HepG2 (cell line): ENCODE results near the gene PSMB8. TPM values are rescaled to one million over a fixed set of nuclear protein-coding genes. Genes with fewer than 3 reads are reported as not detected.

Experiments
- ATRX ChIP-seq: sonication (generic); formaldehyde crosslinking; IDR thresholded peaks from 2 replicates; pipeline ENCODE4 v1.4.0; 2020; ENCODE audit warnings: missing genetic modification reagents, borderline replicate concordance
- CCAR2 ChIP-seq: fragments of 200-400 bp; formaldehyde crosslinking; optimal IDR thresholded peaks from 2 replicates; pipeline ENCODE3; 2018; ENCODE audit warnings: low read depth, mild to moderate bottlenecking, low read length, moderate library complexity
- EP300 ChIP-seq, 3 experiments: sonication (generic) in 1 of 3; formaldehyde crosslinking in 1 of 3; IDR thresholded peaks; 2 replicates each; pipeline versions ENCODE4 v1.5.1 to v1.6.1; 2011 to 2020; ENCODE audit warnings: low read depth in 2 of 3, low read length in 2 of 3, borderline replicate concordance in 1 of 3, improper control_type of control experiment in 1 of 3, mild to moderate bottlenecking in 1 of 3, missing genetic modification reagents in 1 of 3, moderate library complexity in 1 of 3
- FOXA1 ChIP-seq, 2 experiments: fragments of 450-650 bp in 1 of 2; sonication (generic) in 1 of 2; formaldehyde crosslinking in 1 of 2; IDR thresholded peaks; 2 replicates each; pipeline versions ENCODE4 v1.4.0 to v1.6.1; 2016 to 2020; ENCODE audit warnings: missing genetic modification reagents in 1 of 2
- GMEB2 ChIP-seq: IDR thresholded peaks from 2 replicates; pipeline ENCODE4 v1.6.1; 2016; ENCODE audit warnings: missing biosample characterization, missing genetic modification reagents, low read depth
- HNRNPH1 ChIP-seq: fragments of 200-400 bp; formaldehyde crosslinking; optimal IDR thresholded peaks from 2 replicates; pipeline ENCODE3; 2017; ENCODE audit warnings: mild to moderate bottlenecking, low read depth, low read length
- KDM1A ChIP-seq: IDR thresholded peaks from 2 replicates; pipeline ENCODE4 v1.6.1; 2016; ENCODE audit warnings: missing compliant biosample characterization
- KLF11 ChIP-seq: IDR thresholded peaks from 2 replicates; pipeline ENCODE4 v1.6.1; 2016; ENCODE audit warnings: missing compliant biosample characterization
- SALL2 ChIP-seq: sonication (generic); formaldehyde crosslinking; IDR thresholded peaks from 2 replicates; pipeline ENCODE4 v1.8.1; 2023; ENCODE audit warnings: mild to moderate bottlenecking, missing genetic modification reagents, inconsistent platforms
- SIN3B ChIP-seq: fragments of 150-350 bp; IDR thresholded peaks from 2 replicates; pipeline ENCODE4 v1.6.1; 2014; ENCODE audit warnings: low read length
- SP2 ChIP-seq: sonication (generic); formaldehyde crosslinking; IDR thresholded peaks from 2 replicates; pipeline ENCODE4 v1.5.1; 2020; ENCODE audit warnings: mild to moderate bottlenecking, missing genetic modification reagents
- TBP ChIP-seq: sonication (generic); formaldehyde crosslinking; IDR thresholded peaks from 2 replicates; pipeline ENCODE4 v1.5.0; 2020; ENCODE audit warnings: missing genetic modification reagents
- ZFP36 ChIP-seq: fragments of 150-350 bp; IDR thresholded peaks from 2 replicates; pipeline ENCODE4 v1.6.1; 2018; ENCODE audit warnings: borderline replicate concordance, low read length, low read depth; ENCODE audit not compliant: partially characterized antibody
- ZNF281 ChIP-seq: sonication (generic); formaldehyde crosslinking; IDR thresholded peaks from 2 replicates; pipeline ENCODE4 v1.4.0; 2020; ENCODE audit warnings: missing genetic modification reagents, borderline replicate concordance
- ZNF335 ChIP-seq: sonication (generic); formaldehyde crosslinking; IDR thresholded peaks from 2 replicates; pipeline ENCODE4 v1.4.0; 2020; ENCODE audit warnings: missing genetic modification reagents
- ZNF350 ChIP-seq: sonication (generic); formaldehyde crosslinking; IDR thresholded peaks from 2 replicates; pipeline ENCODE4 v1.4.0; 2020; ENCODE audit warnings: mild to moderate bottlenecking, low read depth, missing genetic modification reagents, borderline replicate concordance
- polyA plus RNA-seq, 8 experiments: library from polyadenylated mRNA; depleted of rRNA in 3 of 8; stranded (reverse) in 7 of 8; unstranded in 1 of 8; fragments of >200 nt; fragmentation: Illumina TruSeq in 4 of 8; extraction: Trizol in 4 of 8; gene quantifications; 2 replicates each; pipeline versions ENCODE4 v1.2.1 to v1.2.3, GENCODE V29; 2011 to 2016; ENCODE audit warnings: low read depth in 4 of 8, missing spikeins in 1 of 8, mixed read lengths in 1 of 8; ENCODE audit not compliant: insufficient read depth in 1 of 8
- total RNA-seq, 5 experiments: library from RNA; depleted of rRNA; stranded (reverse); fragments of >200 nt; fragmentation: Illumina TruSeq; extraction: Trizol; gene quantifications; 2 replicates each; pipeline ENCODE4 v1.2.3, GENCODE V29; 2016; ENCODE audit warnings: low read depth in 1 of 5
- TF ChIP-seq, protein P1 (sequence below), 2 experiments: sonication (generic) in 1 of 2; formaldehyde crosslinking in 1 of 2; IDR thresholded peaks; 2 replicates each; pipeline versions ENCODE4 v1.5.1 to v1.6.1; 2011 to 2020; ENCODE audit warnings: borderline replicate concordance in 1 of 2, low read depth in 1 of 2, low read length in 1 of 2, mild to moderate bottlenecking in 1 of 2, missing genetic modification reagents in 1 of 2, moderate library complexity in 1 of 2
- TF ChIP-seq, protein P2 (sequence below): sonication (generic); formaldehyde crosslinking; IDR thresholded peaks from 2 replicates; pipeline ENCODE4 v1.4.0; 2020; ENCODE audit warnings: mild to moderate bottlenecking, low read depth, missing genetic modification reagents
- TF ChIP-seq, protein P3 (sequence below): sonication (generic); formaldehyde crosslinking; IDR thresholded peaks from 2 replicates; pipeline ENCODE4 v1.4.0; 2020; ENCODE audit warnings: missing genetic modification reagents, mild to moderate bottlenecking, borderline replicate concordance

The PSMB8 gene
- total and polyA plus RNA-seq, 2 of the 13 experiments (the other 11 are each of a cell fraction or from before 2014, with no cell fraction given), result 30.7 to 64.7 TPM

- no peak for TF ChIP-seq ZNF350 (CRISPR knock-in tag)
- no peak for TF ChIP-seq CCAR2
- TF ChIP-seq, protein P1, sequence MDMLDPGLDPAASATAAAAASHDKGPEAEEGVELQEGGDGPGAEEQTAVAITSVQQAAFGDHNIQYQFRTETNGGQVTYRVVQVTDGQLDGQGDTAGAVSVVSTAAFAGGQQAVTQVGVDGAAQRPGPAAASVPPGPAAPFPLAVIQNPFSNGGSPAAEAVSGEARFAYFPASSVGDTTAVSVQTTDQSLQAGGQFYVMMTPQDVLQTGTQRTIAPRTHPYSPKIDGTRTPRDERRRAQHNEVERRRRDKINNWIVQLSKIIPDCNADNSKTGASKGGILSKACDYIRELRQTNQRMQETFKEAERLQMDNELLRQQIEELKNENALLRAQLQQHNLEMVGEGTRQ (IDR thresholded peaks at IDR 0.05; ENCODE audit: low read depth, low read length), result no peak
- TF ChIP-seq, protein P1 (CRISPR knock-in tag; IDR thresholded peaks at IDR 0.05; ENCODE audit: borderline replicate concordance), result no peak
- TF ChIP-seq ZNF281 (CRISPR knock-in tag), result no peak
- no peak for TF ChIP-seq EP300 (IDR thresholded peaks at IDR 0.05; ENCODE audit: low read depth in 2 of 2, low read length in 2 of 2)
- no peak for TF ChIP-seq EP300 (CRISPR knock-in tag; IDR thresholded peaks at IDR 0.05; ENCODE audit: borderline replicate concordance)
- no peak for TF ChIP-seq GMEB2
- TF ChIP-seq, protein P2, sequence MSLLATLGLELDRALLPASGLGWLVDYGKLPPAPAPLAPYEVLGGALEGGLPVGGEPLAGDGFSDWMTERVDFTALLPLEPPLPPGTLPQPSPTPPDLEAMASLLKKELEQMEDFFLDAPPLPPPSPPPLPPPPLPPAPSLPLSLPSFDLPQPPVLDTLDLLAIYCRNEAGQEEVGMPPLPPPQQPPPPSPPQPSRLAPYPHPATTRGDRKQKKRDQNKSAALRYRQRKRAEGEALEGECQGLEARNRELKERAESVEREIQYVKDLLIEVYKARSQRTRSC, result no peak
- no peak for TF ChIP-seq ZFP36
- TF ChIP-seq TBP, result no peak
- TF ChIP-seq ATRX (CRISPR knock-in tag), result no peak
- no peak for TF ChIP-seq HNRNPH1
- no peak for TF ChIP-seq FOXA1 (IDR thresholded peaks at IDR 0.05)
- TF ChIP-seq FOXA1 (CRISPR knock-in tag; IDR thresholded peaks at IDR 0.05), result no peak
- TF ChIP-seq SALL2 (CRISPR knock-in tag), result no peak
- TF ChIP-seq, protein P3, sequence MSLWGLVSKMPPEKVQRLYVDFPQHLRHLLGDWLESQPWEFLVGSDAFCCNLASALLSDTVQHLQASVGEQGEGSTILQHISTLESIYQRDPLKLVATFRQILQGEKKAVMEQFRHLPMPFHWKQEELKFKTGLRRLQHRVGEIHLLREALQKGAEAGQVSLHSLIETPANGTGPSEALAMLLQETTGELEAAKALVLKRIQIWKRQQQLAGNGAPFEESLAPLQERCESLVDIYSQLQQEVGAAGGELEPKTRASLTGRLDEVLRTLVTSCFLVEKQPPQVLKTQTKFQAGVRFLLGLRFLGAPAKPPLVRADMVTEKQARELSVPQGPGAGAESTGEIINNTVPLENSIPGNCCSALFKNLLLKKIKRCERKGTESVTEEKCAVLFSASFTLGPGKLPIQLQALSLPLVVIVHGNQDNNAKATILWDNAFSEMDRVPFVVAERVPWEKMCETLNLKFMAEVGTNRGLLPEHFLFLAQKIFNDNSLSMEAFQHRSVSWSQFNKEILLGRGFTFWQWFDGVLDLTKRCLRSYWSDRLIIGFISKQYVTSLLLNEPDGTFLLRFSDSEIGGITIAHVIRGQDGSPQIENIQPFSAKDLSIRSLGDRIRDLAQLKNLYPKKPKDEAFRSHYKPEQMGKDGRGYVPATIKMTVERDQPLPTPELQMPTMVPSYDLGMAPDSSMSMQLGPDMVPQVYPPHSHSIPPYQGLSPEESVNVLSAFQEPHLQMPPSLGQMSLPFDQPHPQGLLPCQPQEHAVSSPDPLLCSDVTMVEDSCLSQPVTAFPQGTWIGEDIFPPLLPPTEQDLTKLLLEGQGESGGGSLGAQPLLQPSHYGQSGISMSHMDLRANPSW (CRISPR knock-in tag), result 0 out of 2 replicates have a peak, but pooled peaks have one; percentile 19
- TF ChIP-seq KDM1A (CRISPR knock-in tag), result no peak
- no peak for TF ChIP-seq SIN3B
- TF ChIP-seq SP2 (CRISPR knock-in tag), result no peak
- no peak for TF ChIP-seq ZNF335 (CRISPR knock-in tag)
- 0 out of 2 replicates have a peak, but pooled peaks have one; percentile 64 for TF ChIP-seq KLF11 (CRISPR knock-in tag)
Observed at GRCh38 chr6:32844839-32845383, 1.1 kb upstream of the PSMB8 start (continued).
